K562 (cell line): Measurements from ENCODE around the gene HMGN1. TPM values are rescaled to one million over a fixed set of nuclear protein-coding genes. Genes with fewer than 3 reads are reported as not detected.

Experiments
- CHD7 ChIP-seq: fragments of 200-600 bp; sonication (generic); IDR thresholded peaks from one replicate; pipeline ENCODE4 v1.6.1; 2012; ENCODE audit warnings: mild to moderate bottlenecking, low read depth, low read length, inconsistent platforms
- FOXM1 ChIP-seq, 2 experiments: fragments of 450-650 bp in 1 of 2; sonication (generic) in 1 of 2; formaldehyde crosslinking in 1 of 2; IDR thresholded peaks; 2 replicates each; pipeline versions ENCODE4 v1.6.1 to v1.9.0; 2017 to 2022; ENCODE audit warnings: low read depth in 2 of 2, mild to moderate bottlenecking in 2 of 2, missing genetic modification reagents in 1 of 2, moderate library complexity in 1 of 2
- MED1 ChIP-seq: sonication (generic); formaldehyde crosslinking; IDR thresholded peaks from 2 replicates; pipeline ENCODE4 v1.8.1; 2023; ENCODE audit warnings: missing genetic modification reagents, borderline replicate concordance
- NCOR1 ChIP-seq: fragments of 450-650 bp; IDR thresholded peaks from 2 replicates; pipeline ENCODE4 v1.6.1; 2016; ENCODE audit warnings: mild to moderate bottlenecking, moderate library complexity
- PTRF ChIP-seq: fragments of 450-650 bp; IDR thresholded peaks from 2 replicates; pipeline ENCODE4 v1.6.1; 2016; ENCODE audit warnings: mild to moderate bottlenecking, missing genetic modification characterization, missing compliant biosample characterization
- RBM34 ChIP-seq: fragments of 200-400 bp; formaldehyde crosslinking; IDR thresholded peaks from 2 replicates; pipeline ENCODE4 v1.6.1; 2018; ENCODE audit warnings: low read length, borderline replicate concordance; ENCODE audit not compliant: insufficient read depth
- SPI1 ChIP-seq: IDR thresholded peaks from 2 replicates; pipeline ENCODE4 v1.6.1; 2011; ENCODE audit warnings: low read depth, low read length, control low read depth, borderline replicate concordance
- TSHZ1 ChIP-seq: fragments of 250-450 bp; sonication (Bioruptor Pico); IDR thresholded peaks from 2 replicates; pipeline ENCODE4 v1.4.0; 2020; ENCODE audit warnings: mild to moderate bottlenecking, moderate library complexity
- polyA plus RNA-seq, 8 experiments: library from polyadenylated mRNA; depleted of rRNA in 4 of 8; stranded (reverse) in 5 of 8; unstranded in 3 of 8; fragments of >200 nt; fragmentation: Nextera tagmentation in 2 of 8; fragmentation: Illumina TruSeq in 1 of 8; extraction: Ambion mirVana in 2 of 8; extraction: Trizol in 1 of 8; gene quantifications; 2 replicates each; pipeline versions ENCODE4 v1.2.1 to v1.2.3, GENCODE V29; 2011 to 2014; ENCODE audit warnings: inconsistent platforms in 1 of 8, missing spikeins in 1 of 8
- total RNA-seq, 7 experiments: library from RNA; depleted of rRNA in 6 of 7; stranded (reverse); fragments of >200 nt in 6 of 7; fragmentation: Illumina TruSeq in 2 of 7; extraction: Trizol in 2 of 7; gene quantifications; 2 replicates each; pipeline versions ENCODE4 v1.2.1 to v1.2.3, GENCODE V29; 2011 to 2021; ENCODE audit warnings: low replicate concordance in 1 of 7

The HMGN1 gene
- total and polyA plus RNA-seq, 9 of the 15 experiments (the other 6 are each of a cell fraction or from before 2014, with no cell fraction given), result 124 to 626 (median 498) TPM

GRCh38 chr21:39317134-39318090 lies 31.5 kb downstream of the HMGN1 start (continued):
- TF ChIP-seq RBM34, result no peak
- no peak for TF ChIP-seq CHD7
- peak; percentile 48 for TF ChIP-seq TSHZ1 (CRISPR knock-in tag)
- TF ChIP-seq NCOR1, result no peak
- TF ChIP-seq FOXM1 (IDR thresholded peaks at IDR 0.05; ENCODE audit: low read depth), result no peak
- no peak for TF ChIP-seq FOXM1 (CRISPR knock-in tag; IDR thresholded peaks at IDR 0.05; ENCODE audit: low read depth)
- TF ChIP-seq PTRF (tag), result no peak
- TF ChIP-seq SPI1, result peak; percentile 98
- TF ChIP-seq MED1 (CRISPR knock-in tag), result no peak
